Fibroblast of lung (primary cell): Measurements from ENCODE around the gene SPEG.

ENCODE experiments used
- EZH2 ChIP-seq: IDR thresholded peaks from 2 replicates; pipeline ENCODE4 v1.5.1; 2012; ENCODE audit warnings: low read length, control low read depth, mild to moderate bottlenecking; ENCODE audit errors: missing control alignments
- TF ChIP-seq, protein P1 (sequence below), 2 donors: IDR thresholded peaks in 1 of 2; conservative IDR thresholded peaks in 1 of 2; 1 replicate in 1 of 2; 2 replicates in 1 of 2; pipeline ENCODE4 v1.5.1; 2011 to 2012; ENCODE audit warnings: low read length in 2 of 2, control low read depth in 1 of 2, inconsistent platforms in 1 of 2, low read depth in 1 of 2, mild to moderate bottlenecking in 1 of 2

DNA sequence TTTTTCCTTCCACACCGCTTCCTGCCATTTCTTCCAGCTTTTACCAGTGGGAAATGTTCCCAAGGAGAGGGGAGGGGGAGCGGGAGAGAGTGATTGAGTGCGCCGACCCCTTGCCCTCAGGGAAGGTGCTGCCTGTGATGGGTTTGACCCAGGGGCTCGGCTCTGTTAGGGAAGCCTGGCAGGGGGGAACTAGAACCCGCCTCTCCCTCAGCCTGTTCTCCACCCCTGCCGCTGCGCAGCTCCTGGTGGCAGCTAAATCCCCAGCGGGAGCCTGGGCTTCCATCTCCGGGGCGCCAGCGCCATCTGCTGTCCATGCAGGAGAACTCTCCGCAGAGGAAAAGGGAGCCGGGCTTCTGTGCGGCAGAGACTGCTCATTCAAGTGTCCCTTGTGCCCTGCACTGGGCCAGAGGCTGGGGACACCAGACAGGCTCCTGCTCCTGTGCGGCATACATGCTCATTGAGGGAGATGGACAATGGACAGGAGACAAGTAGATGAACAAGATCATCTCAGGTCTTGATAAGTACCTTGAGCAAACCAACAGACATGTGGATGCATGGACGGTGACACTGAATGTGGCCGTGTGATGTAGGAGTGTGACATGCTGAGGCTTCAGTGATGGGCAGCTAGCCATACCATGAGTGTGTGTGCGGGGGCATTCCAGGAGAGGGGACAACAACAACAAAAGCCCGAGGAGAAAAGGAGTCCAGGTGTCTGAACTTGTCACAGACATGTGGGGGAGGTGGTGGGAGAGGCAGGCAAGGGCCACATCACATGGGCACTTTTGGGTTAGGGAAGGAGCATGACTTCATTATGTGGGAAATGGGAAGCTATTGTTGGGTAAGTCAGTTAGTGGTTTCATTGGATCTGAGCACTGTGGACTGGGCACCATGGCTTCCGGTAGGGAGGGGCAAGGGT, 95.7 kb downstream of the SPEG start:
- TF ChIP-seq, protein P1, sequence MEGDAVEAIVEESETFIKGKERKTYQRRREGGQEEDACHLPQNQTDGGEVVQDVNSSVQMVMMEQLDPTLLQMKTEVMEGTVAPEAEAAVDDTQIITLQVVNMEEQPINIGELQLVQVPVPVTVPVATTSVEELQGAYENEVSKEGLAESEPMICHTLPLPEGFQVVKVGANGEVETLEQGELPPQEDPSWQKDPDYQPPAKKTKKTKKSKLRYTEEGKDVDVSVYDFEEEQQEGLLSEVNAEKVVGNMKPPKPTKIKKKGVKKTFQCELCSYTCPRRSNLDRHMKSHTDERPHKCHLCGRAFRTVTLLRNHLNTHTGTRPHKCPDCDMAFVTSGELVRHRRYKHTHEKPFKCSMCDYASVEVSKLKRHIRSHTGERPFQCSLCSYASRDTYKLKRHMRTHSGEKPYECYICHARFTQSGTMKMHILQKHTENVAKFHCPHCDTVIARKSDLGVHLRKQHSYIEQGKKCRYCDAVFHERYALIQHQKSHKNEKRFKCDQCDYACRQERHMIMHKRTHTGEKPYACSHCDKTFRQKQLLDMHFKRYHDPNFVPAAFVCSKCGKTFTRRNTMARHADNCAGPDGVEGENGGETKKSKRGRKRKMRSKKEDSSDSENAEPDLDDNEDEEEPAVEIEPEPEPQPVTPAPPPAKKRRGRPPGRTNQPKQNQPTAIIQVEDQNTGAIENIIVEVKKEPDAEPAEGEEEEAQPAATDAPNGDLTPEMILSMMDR (conservative IDR thresholded peaks at IDR 0.05 in 1 of 2, IDR thresholded peaks at IDR 0.05 in 1 of 2; ENCODE audit: low read depth in 1 of 2, low read length in 2 of 2) = peak; percentile 93 to 94
- TF ChIP-seq EZH2 = peak; percentile 18
